ENCODE measurements around the gene IP6K2. TPM values are rescaled to one million over a fixed set of nuclear protein-coding genes. Genes with fewer than 3 reads are reported as not detected.

IP6K2 gene
- total RNA-seq, 4 donors from 2014 or later = 45.6 to 91.7 (median 78.0) TPM

DNA sequence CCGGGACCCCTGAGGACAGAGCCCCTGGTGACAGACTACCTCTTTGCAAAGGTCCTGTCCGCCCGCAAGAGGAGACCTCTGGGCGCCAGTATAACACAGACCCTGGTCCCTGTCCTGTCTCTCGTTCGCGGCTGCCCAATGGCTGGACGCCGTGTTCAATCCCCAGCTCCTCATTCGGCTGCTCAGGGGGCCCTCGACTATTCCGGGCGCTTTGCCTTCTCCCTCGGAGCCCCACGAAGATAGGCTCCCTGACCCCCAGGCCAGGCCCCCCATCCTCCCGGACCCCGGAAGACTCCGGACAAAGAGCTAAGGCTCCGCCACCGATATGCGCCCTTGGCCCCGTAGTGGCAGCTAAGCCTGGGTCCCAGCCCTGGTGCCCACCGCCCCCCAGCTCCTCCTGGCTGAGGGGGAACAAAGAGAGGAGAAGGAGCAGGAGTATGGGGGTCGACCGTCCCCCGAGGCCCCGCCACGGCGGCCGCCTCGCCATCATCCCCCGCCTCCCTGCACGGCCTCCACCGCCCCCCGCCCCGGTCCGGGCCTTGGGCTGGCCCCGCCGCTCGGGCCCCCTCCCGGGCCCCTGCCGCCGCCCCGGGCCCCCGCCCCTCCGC, 54.8 kb downstream of the IP6K2 start:
- intact Hi-C loops (cut with DNase I; ENCODE audit: low total_unique reads) = no loop called here
- no peak for TF ChIP-seq POLR2A (IDR thresholded peaks at IDR 0.05)
- TF ChIP-seq, protein P1, sequence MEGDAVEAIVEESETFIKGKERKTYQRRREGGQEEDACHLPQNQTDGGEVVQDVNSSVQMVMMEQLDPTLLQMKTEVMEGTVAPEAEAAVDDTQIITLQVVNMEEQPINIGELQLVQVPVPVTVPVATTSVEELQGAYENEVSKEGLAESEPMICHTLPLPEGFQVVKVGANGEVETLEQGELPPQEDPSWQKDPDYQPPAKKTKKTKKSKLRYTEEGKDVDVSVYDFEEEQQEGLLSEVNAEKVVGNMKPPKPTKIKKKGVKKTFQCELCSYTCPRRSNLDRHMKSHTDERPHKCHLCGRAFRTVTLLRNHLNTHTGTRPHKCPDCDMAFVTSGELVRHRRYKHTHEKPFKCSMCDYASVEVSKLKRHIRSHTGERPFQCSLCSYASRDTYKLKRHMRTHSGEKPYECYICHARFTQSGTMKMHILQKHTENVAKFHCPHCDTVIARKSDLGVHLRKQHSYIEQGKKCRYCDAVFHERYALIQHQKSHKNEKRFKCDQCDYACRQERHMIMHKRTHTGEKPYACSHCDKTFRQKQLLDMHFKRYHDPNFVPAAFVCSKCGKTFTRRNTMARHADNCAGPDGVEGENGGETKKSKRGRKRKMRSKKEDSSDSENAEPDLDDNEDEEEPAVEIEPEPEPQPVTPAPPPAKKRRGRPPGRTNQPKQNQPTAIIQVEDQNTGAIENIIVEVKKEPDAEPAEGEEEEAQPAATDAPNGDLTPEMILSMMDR (IDR thresholded peaks at IDR 0.05) = no peak
- no peaks in the 10 kb centered on the region for H3K9me3 ChIP-seq
- H3K27me3 ChIP-seq = peaks cover 0 to 5% of the 10 kb centered on the region in 2 donors
- no peak overlapping the region for H3K27ac ChIP-seq
- peaks cover 0 to 12% of the 10 kb centered on the region in 2 donors for H3K4me1 ChIP-seq
- no peak for DNase-seq
- H3K4me3 ChIP-seq = peak overlapping the region; percentile 33 to 41
- H3K36me3 ChIP-seq = no peaks in the 10 kb centered on the region

DNA sequence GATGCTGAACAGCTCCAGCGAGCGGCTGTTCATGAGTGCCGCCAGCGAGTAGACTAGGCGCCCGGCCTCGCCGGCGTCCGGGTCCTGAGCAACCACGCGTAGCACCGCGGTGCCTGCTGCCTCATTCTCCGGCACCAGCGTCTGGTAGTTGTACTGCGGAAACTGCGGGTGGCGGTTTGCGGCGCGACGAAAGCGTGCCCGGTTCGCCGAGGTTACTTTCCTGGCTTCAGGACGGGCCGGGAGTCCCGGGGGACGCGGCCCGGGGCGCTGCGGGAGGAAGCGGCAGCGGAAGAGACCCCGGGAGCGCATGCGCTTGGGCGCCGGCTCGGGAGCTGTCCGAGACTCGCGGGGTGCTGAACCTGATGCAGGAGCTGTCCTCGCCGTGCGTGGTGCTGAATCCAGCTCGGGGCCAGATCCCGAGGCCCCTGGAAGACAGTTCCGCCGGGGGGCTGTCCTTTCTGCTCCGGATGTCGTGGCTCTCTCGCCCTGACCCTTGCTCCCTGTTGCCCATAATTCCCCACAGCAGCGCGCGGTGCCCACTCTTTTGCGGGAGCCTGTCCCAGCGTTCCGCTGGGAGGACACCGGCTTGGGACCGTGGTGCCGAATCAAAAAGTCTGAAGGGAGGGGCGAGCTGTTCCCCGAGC, 55.4 kb downstream of the IP6K2 start:
- H3K4me3 ChIP-seq = peak overlapping the region in 1 of 2 donors; percentile 11

DNA sequence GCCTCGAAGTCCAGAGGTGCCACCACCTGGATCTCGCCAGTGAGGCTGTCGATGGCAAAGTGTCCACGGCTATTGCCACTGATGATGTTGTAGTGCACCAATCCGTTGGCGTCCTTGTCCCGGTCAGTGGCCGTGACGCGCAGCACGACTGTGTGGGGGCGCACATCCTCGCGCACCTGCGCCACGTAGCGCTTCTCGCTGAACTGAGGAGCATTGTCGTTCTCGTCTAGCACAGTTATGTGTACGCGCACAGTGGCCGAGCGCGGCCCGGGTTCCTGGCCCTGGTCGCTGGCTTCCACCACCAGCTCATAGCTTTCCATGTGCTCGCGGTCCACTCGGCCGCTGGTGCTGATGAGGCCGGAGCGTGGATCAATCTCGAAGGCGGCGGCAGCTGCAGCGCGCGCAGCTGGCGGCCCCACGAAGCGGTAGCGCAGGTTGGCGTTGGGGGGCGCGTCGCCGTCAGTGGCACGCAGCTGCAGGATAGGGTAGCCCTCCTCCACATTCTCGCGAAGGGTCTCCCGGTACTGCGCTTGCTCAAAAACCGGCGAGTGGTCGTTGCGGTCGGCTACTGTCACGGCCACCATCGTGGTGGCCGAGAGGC, 56.1 kb downstream of the IP6K2 start:
- Histone ChIP-seq H3K27me3 (peaks cover 0 to 5% of the 10 kb centered on the region in 2 donors), H3K4me1 (peaks cover 0 to 12% of the 10 kb centered on the region in 2 donors), H3K4me3 (no peak overlapping the region), H3K9me3 (no peaks in the 10 kb centered on the region), H3K27ac (no peak overlapping the region), H3K36me3 (no peaks in the 10 kb centered on the region)
- DNase-seq = no peak
- TF ChIP-seq, protein P1 (IDR thresholded peaks at IDR 0.05) = no peak
- no peak for TF ChIP-seq POLR2A (IDR thresholded peaks at IDR 0.05)
- intact Hi-C loops (cut with DNase I; ENCODE audit: low total_unique reads) = no loop called here

More for the DNA sequence above, 55.4 kb downstream of the IP6K2 start:
- Histone ChIP-seq H3K9me3 (no peaks in the 10 kb centered on the region), H3K27ac (no peak overlapping the region), H3K4me1 (peaks cover 0 to 12% of the 10 kb centered on the region in 2 donors), H3K36me3 (no peaks in the 10 kb centered on the region), H3K27me3 (peaks cover 0 to 5% of the 10 kb centered on the region in 2 donors)
- peak; percentile 50 to 65 for DNase-seq
- intact Hi-C loops (cut with DNase I; ENCODE audit: low total_unique reads) = no loop called here
- TF ChIP-seq, protein P1 (IDR thresholded peaks at IDR 0.05) = no peak
- TF ChIP-seq POLR2A (IDR thresholded peaks at IDR 0.05) = no peak

DNA sequence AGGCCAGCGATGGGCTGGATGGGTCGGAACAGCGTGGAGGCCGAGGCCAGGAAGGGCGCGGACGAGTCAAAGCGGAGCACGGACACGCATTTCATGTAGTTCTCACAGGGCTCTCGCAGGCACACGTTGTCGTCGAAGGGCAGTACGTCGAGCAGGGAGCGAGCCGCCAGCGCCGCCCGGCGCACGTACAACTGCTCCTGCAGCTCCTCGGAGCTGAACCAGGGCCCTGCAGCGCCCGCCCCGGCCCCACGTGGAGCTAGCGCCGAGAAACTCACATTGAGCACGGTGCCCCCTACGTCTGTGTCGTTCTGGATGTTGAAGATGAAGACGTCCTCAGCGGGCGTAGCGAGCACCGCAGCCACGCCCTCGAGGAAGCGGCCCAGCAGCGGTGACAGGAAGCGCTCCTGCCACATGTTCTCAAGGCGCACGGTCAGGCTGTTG, 60.2 kb downstream of the IP6K2 start:
- no peaks in the 10 kb centered on the region for H3K9me3 ChIP-seq
- intact Hi-C loops (cut with DNase I; ENCODE audit: low total_unique reads) = no loop called here
- peak overlapping the region; percentile 26 to 40 for H3K4me3 ChIP-seq
- peaks cover 0 to 10% of the 10 kb centered on the region in 2 donors for H3K4me1 ChIP-seq
- no peak for TF ChIP-seq POLR2A (IDR thresholded peaks at IDR 0.05)
- TF ChIP-seq, protein P1 (IDR thresholded peaks at IDR 0.05) = no peak
- peaks cover 0 to under 1% of the 10 kb centered on the region in 2 donors for H3K27me3 ChIP-seq
- peak overlapping the region in 1 of 2 donors; percentile 64 for H3K27ac ChIP-seq
- H3K36me3 ChIP-seq = no peaks in the 10 kb centered on the region
- no peak for DNase-seq
